GM12878 (cell line): Measurements from ENCODE around the gene TMEM86A. TPM values are rescaled to one million over a fixed set of nuclear protein-coding genes. Genes with fewer than 3 reads are reported as not detected.

ENCODE experiments used
- CHD2 ChIP-seq: IDR thresholded peaks from 2 replicates; pipeline ENCODE4 v1.6.1; 2011; ENCODE audit warnings: low read depth, low read length, improper control_type of control experiment, borderline replicate concordance
- CUX1 ChIP-seq: IDR thresholded peaks from 2 replicates; pipeline ENCODE4 v1.6.1; 2012; ENCODE audit warnings: improper control_type of control experiment, low read depth, low read length; ENCODE audit not compliant: insufficient replicate concordance
- MYC ChIP-seq: IDR thresholded peaks from 2 replicates; pipeline ENCODE4 v1.6.1; 2011; ENCODE audit warnings: mild to moderate bottlenecking, low read length, moderate library complexity, inconsistent platforms; ENCODE audit not compliant: insufficient read depth, insufficient replicate concordance, insufficient read length, severe bottlenecking
- NBN ChIP-seq: fragments of 450-650 bp; IDR thresholded peaks from 2 replicates; pipeline ENCODE4 v1.6.1; 2016
- NR2C2 ChIP-seq: IDR thresholded peaks from 2 replicates; pipeline ENCODE4 v1.6.1; 2011; ENCODE audit warnings: borderline replicate concordance, low read depth; ENCODE audit not compliant: control insufficient read depth, insufficient read length
- RUNX3 ChIP-seq: IDR thresholded peaks from 2 replicates; pipeline ENCODE4 v1.6.1; 2012; ENCODE audit warnings: low read length, inconsistent platforms
- SIX5 ChIP-seq: IDR thresholded peaks from 2 replicates; pipeline ENCODE4 v1.6.1; 2011; ENCODE audit warnings: mild to moderate bottlenecking, low read depth, low read length, moderate library complexity; ENCODE audit not compliant: severe bottlenecking
- SMAD5 ChIP-seq: IDR thresholded peaks from 2 replicates; pipeline ENCODE4 v1.6.1; 2016; ENCODE audit warnings: antibody characterized with exemption, low read depth
- SPI1 ChIP-seq: IDR thresholded peaks from 2 replicates; pipeline ENCODE4 v1.6.1; 2011; ENCODE audit warnings: low read depth, mild to moderate bottlenecking, low read length, moderate library complexity, borderline replicate concordance; ENCODE audit not compliant: insufficient read depth
- ZBTB11 ChIP-seq: fragments of 450-650 bp; formaldehyde crosslinking; IDR thresholded peaks from 2 replicates; pipeline ENCODE4 v1.5.0; 2022; ENCODE audit warnings: mild to moderate bottlenecking, missing genetic modification characterization
- ZBTB40 ChIP-seq: fragments of 450-650 bp; IDR thresholded peaks from 2 replicates; pipeline ENCODE4 v1.6.1; 2016; ENCODE audit warnings: mild to moderate bottlenecking, moderate library complexity, borderline replicate concordance
- ZNF384 ChIP-seq: IDR thresholded peaks from 2 replicates; pipeline ENCODE4 v1.6.1; 2012; ENCODE audit warnings: low read depth, mild to moderate bottlenecking, low read length, improper control_type of control experiment, borderline replicate concordance
- ZZZ3 ChIP-seq: IDR thresholded peaks from 2 replicates; pipeline ENCODE4 v1.6.1; 2011; ENCODE audit warnings: low read depth; ENCODE audit not compliant: control insufficient read depth, insufficient read length
- polyA plus RNA-seq, 11 experiments: library from polyadenylated mRNA; depleted of rRNA in 4 of 11; unstranded in 6 of 11; stranded (reverse) in 5 of 11; fragments of >200 nt; fragmentation: Nextera tagmentation in 4 of 11; fragmentation: Illumina TruSeq in 1 of 11; extraction: Ambion mirVana in 4 of 11; extraction: Trizol in 1 of 11; gene quantifications; 1 replicate in 1 of 11; 2 replicates in 10 of 11; pipeline versions ENCODE4 v1.2.1 to v1.2.3, GENCODE V29; 2011 to 2016; ENCODE audit warnings: inconsistent platforms in 2 of 11, missing spikeins in 2 of 11, low read depth in 1 of 11
- total RNA-seq, 4 experiments: library from RNA; depleted of rRNA in 3 of 4; stranded (reverse); fragments of >200 nt in 3 of 4; fragmentation: Illumina TruSeq in 1 of 4; extraction: Trizol in 1 of 4; gene quantifications; 2 replicates each; pipeline versions ENCODE4 v1.2.1 to v1.2.3, GENCODE V29; 2013 to 2021
- TF ChIP-seq, protein P1 (sequence below): fragments of 450-650 bp; IDR thresholded peaks from 2 replicates; pipeline ENCODE4 v1.6.1; 2016; ENCODE audit warnings: mild to moderate bottlenecking

Gene TMEM86A
- total and polyA plus RNA-seq, 10 of the 15 experiments (the other 5 are each of a cell fraction or from before 2014, with no cell fraction given), result 0.01 to 0.11 (median 0.06) TPM; not detected in 7

GRCh38 chr11:18721561-18722292 is 23.1 kb downstream of the TMEM86A start (continued):
- TF ChIP-seq ZBTB40, result no peak
- TF ChIP-seq NBN, result no peak
- TF ChIP-seq SMAD5, result no peak
- no peak for TF ChIP-seq CUX1
- TF ChIP-seq ZBTB11, result no peak
- TF ChIP-seq RUNX3, result peak; percentile 51; the same call in 1 of the 2 replicates
- no peak for TF ChIP-seq SIX5
- no peak for TF ChIP-seq NR2C2
- TF ChIP-seq ZNF384, result no peak
- no peak for TF ChIP-seq MYC
- no peak for TF ChIP-seq CHD2
- TF ChIP-seq ZZZ3, result no peak
- TF ChIP-seq SPI1, result peak; percentile 88
- TF ChIP-seq, protein P1, sequence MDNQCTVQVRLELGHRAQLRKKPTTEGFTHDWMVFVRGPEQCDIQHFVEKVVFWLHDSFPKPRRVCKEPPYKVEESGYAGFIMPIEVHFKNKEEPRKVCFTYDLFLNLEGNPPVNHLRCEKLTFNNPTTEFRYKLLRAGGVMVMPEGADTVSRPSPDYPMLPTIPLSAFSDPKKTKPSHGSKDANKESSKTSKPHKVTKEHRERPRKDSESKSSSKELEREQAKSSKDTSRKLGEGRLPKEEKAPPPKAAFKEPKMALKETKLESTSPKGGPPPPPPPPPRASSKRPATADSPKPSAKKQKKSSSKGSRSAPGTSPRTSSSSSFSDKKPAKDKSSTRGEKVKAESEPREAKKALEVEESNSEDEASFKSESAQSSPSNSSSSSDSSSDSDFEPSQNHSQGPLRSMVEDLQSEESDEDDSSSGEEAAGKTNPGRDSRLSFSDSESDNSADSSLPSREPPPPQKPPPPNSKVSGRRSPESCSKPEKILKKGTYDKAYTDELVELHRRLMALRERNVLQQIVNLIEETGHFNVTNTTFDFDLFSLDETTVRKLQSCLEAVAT, result peak; percentile 64; the same call in 1 of the 2 replicates
